Right cardiac atrium (tissue), 5 donors: ENCODE measurements around the gene PPP1R9B. TPM values are rescaled to one million over a fixed set of nuclear protein-coding genes. Genes with fewer than 3 reads are reported as not detected.

Source experiments
- polyA plus RNA-seq: library from polyadenylated mRNA; stranded (reverse); fragments of 200-250 nt; gene quantifications from one replicate; pipeline ENCODE4 v1.2.3, GENCODE V29; 2013
- total RNA-seq, 4 donors: library from RNA; stranded (reverse); fragmentation: NEBNext Ultra II Directional; extraction: Animal tissue kit (Norgen Biotek cat#: 25700); gene quantifications; one replicate each; pipeline ENCODE4 v1.2.1, GENCODE V29; 2021
- donor health status: healthy with polysubstance abuse.
- donor health status: DM: no; HTN: yes; CAD: no.
- donor health status: DM: no; HTN: no; CAD: no.
- donor health status: DM: no; HTN: yes; CAD: no; lungs with severe emphysema.
- donor health status: DM: yes; HTN: yes; CAD: no.

PPP1R9B gene
- total and polyA plus RNA-seq, 5 donors, result 26.5 to 40.7 (median 34.4) TPM

Other genes with a start within 250 kb of the PPP1R9B start
- under 1 TPM in 1 of 4 donors, not detected in 3; 0.12 TPM for gene DLX4, start 181.5 kb downstream of the PPP1R9B start, total RNA-seq
- gene DLX4, start 181.5 kb downstream of the PPP1R9B start, polyA plus RNA-seq, result 0.09 TPM
- under 1 TPM in 2 of 4 donors, not detected in 2; 0.12 to 0.14 TPM for gene DLX3, start 155.5 kb downstream of the PPP1R9B start, total RNA-seq
- 0.16 TPM for gene DLX3, start 155.5 kb downstream of the PPP1R9B start, polyA plus RNA-seq
- gene ITGA3, start 94.6 kb downstream of the PPP1R9B start, total RNA-seq, result 10 to 100 TPM; 22.9 to 32.9 (median 28.4) TPM
- 21.5 TPM for gene ITGA3, start 94.6 kb downstream of the PPP1R9B start, polyA plus RNA-seq
- gene PDK2, start 55.3 kb downstream of the PPP1R9B start, total RNA-seq, result 100 to 1,000 TPM; 167 to 219 (median 182) TPM
- gene PDK2, start 55.3 kb downstream of the PPP1R9B start, polyA plus RNA-seq, result 149 TPM
- 1 to 10 TPM; 2.4 to 4.0 (median 3.5) TPM for gene SAMD14, start 20.5 kb downstream of the PPP1R9B start, total RNA-seq
- 3.3 TPM for gene SAMD14, start 20.5 kb downstream of the PPP1R9B start, polyA plus RNA-seq
- 100 to 1,000 TPM; 127 to 150 (median 133) TPM for gene SGCA, start 15.3 kb upstream of the PPP1R9B start, total RNA-seq
- gene SGCA, start 15.3 kb upstream of the PPP1R9B start, polyA plus RNA-seq, result 156 TPM
- gene COL1A1, start 51.0 kb upstream of the PPP1R9B start, total RNA-seq, result 100 to 1,000 TPM in 1 of 4 donors, 10 to 100 TPM in 3; 58.4 to 138 (median 74.3) TPM
- gene COL1A1, start 51.0 kb upstream of the PPP1R9B start, polyA plus RNA-seq, result 24.8 TPM
- gene TMEM92, start 123.8 kb upstream of the PPP1R9B start, total RNA-seq, result not detected
- gene TMEM92, start 123.8 kb upstream of the PPP1R9B start, polyA plus RNA-seq, result not detected
- gene XYLT2, start 195.4 kb upstream of the PPP1R9B start, total RNA-seq, result 10 to 100 TPM; 15.8 to 19.1 (median 18.3) TPM
- 13.2 TPM for gene XYLT2, start 195.4 kb upstream of the PPP1R9B start, polyA plus RNA-seq
- 10 to 100 TPM; 74.4 to 93.0 (median 82.0) TPM for gene MRPL27, start 222.5 kb upstream of the PPP1R9B start, total RNA-seq
- 194 TPM for gene MRPL27, start 222.5 kb upstream of the PPP1R9B start, polyA plus RNA-seq
- gene EME1, start 222.6 kb upstream of the PPP1R9B start, total RNA-seq, result under 1 TPM in 2 of 4 donors, not detected in 2; 0.46 to 0.59 TPM
- 0.36 TPM for gene EME1, start 222.6 kb upstream of the PPP1R9B start, polyA plus RNA-seq
- 10 to 100 TPM; 22.9 to 62.0 (median 33.3) TPM for gene LRRC59, start 246.8 kb upstream of the PPP1R9B start, total RNA-seq
- gene LRRC59, start 246.8 kb upstream of the PPP1R9B start, polyA plus RNA-seq, result 22.0 TPM